ENCODE measurements around the gene OPA1.
A peak's percentile ranks its signal among the peaks of the same experiment; 100 is the strongest.
"Not testable (repeated sequence)": the region's sequence is repeated elsewhere in the genome, so short reads cannot be mapped to it uniquely, and the experiment has no call there.

OPA1 gene

DNA sequence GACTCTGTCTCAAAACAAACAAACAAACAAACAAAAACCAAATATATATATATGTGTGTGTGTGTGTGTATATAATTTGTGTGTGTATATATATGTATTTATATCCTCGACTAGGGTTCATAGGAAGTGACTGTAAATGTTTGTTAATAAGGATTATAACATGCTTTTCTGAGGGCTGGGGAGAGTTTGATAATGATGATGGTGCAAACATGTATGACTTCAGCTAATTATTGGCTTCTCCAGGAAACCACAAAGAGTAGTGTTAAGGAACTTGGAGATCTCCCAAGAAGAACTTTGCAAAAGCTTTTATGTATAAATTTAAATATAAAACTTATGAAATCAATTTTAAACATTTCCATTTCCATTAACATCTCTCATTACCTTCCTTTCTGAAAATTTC, 3.9 kb upstream of the OPA1 start:
- no peak for DNase-seq (ENCODE audit: low read depth in 2 of 2)

DNA sequence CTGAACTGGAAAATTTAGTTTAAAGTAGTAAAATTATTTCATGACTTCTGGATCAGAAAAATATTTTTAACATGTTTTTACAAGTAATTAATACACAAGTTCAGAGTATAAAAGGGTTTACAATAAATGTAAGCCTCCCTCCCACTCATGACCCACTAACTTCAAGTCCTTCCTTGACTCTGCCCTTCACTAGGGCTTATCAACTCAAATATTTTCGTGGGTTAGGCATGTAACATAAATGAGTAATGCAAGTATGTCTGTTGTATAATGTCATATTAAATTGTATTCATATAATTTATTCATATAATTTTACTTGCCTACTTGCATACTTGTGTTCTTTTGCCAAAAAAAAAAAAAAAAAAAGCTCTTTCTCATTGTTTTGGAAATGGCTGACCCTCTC, 3.4 kb upstream of the OPA1 start:
- no peak for DNase-seq (ENCODE audit: low read depth in 2 of 2)

DNA sequence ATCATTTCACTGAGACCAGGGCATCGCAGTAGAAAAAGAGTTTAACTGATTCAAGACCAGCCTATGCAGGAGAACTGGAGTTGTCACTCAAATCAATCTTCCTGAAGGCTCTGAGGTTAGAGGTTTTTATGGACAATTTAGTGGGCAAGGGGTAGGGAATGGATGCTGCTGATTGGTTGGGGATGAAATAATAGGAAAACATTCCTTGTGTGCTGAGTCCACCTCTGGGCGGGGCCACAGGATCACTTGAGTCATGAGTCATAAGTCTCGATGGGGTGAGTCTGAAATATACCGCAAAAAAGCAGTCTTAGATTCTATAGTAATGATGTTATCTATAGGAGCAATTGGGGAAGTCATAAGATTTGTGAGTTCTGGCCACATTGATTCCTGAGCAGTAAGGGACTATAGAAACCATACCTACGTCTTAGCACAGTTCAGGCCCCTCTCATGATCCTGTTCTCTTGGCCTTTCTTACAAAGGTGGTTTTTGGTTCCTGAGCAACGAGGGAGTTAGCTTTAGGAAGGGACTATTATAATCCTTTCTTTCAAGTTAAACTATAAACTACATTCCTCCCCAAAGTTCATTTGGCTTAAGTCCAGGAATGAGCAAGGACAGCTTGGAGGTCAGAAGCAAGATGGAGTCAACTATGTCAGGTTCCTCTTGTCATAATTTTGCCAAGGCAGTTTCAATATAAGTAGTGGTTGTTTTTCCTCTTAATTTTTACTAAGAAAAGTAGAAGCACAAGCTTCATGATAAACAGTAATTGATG, 2.7 kb upstream of the OPA1 start:
- no peak for DNase-seq (ENCODE audit: low read depth in 2 of 2)

DNA sequence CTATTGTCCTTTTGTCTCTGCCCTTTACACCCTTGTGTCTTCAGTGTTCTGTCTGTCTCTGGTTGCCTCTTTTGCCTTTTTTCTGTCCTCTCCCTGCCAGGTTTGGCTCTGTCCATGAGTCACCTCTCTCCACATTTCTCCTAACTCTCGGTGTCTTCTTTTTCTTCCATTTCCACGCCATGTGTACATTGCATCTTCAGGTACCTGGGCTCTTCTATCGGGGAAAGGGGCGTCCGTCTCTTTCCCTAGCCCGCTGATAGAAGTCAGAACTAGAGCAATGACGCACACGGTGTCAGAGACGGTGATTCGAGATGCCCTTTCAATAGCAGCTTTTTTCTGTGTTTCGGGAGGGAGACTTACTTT, 641 bp downstream of the OPA1 start:
- peak in 1 of 2 donors; percentile 28 for DNase-seq (ENCODE audit: low read depth in 2 of 2)

DNA sequence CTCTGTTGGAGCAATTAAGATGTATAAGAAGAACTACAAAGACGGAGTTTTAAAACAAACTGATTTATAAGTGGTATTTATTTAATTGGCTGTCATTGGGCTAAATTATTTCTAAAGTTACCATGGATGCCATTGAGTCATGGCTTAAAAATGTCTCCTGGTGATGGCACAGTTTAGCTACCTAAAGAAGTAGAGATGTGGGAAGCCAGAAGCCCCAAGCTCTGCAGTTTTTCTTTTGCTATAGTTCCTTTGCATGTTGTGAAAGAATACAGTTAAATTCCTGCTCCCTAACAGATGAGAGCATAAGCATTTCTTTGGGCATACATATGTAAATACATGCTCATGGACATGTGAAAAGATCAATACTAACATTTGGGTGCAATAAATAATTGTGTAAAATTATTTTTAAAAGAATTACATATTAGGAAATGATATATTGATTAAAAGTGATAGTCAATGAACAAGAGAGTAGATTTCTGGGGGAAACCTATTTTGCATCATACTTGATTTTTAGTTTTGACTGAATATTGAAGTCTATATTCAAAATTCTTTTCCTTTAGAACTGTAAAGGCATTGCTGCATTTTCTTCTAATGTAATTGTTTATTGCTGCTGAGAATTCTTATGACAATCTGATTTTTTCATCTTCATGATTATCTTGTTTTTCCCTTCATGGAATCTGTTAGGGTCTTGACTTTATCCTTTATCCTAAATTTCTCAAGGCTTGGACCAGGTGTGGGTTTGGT, 2.1 kb downstream of the OPA1 start:
- no peak for DNase-seq (ENCODE audit: low read depth in 2 of 2)

DNA sequence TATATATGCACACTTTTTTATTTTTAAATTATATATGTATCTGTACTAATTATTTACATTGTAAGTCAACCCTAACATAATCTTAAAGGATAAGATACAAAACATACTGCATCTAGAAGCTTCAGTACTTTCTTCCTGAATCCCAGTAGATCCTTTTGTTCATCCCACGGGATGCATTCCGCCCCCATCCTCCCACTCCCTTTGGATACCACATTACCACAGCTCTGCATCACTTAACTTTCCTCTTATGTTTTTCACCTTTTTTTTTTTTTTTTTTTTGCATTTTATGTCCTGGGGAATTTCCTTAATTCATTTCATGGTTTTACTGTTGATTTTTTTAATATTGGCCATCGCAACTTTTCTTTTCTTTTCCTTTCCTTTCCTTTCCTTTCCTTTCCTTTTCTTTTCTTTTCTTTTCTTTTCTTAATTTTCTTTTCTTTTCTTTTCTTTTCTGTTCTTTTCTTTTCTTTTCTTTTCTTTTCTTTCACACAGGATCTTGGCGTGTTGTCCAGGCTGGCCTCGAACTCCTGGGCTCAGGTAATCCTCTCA, 3.0 kb downstream of the OPA1 start:
- no peak for DNase-seq (ENCODE audit: low read depth in 2 of 2)

DNA sequence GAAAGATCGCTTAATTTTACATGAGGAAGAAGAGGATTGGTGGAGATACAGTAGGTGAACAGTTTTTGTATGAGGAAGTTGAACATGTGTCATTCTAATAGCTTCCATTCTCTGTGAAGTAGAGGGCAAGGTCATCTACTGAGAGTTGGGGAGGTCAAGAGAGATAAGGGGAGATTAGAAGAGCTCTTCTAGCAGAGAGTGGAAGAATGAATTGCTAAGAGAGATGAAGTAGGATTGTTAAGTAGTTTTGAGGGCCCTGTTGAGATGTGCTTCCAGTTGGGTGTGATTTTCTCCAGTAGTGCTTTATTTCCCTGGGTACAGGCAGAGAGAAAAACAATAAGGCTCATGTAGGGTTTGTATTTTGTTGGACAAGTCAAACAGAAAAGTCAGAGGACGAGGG, 5.2 kb downstream of the OPA1 start:
- no peak for DNase-seq (ENCODE audit: low read depth in 2 of 2)

DNA sequence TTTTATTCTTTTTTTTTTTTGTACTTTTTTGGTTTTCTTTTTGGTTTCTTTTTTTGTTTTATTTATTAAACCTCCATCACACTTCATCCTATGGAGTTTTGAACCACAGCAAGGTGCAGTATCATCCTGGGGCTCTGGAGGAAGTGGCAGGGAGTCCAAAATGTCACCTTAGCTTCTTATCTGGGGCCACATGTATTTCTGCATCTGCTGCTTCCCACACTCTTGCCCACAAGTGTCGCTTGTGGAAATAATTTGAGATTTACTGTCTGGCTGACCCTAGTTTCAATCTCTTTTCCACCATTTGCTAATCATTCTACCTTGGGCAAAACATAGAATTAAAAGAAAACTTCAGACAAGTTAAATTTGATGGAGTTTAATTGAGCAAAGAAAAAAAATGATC, 6.4 kb downstream of the OPA1 start:
- DNase-seq (ENCODE audit: low read depth in 2 of 2) = no peak

DNA sequence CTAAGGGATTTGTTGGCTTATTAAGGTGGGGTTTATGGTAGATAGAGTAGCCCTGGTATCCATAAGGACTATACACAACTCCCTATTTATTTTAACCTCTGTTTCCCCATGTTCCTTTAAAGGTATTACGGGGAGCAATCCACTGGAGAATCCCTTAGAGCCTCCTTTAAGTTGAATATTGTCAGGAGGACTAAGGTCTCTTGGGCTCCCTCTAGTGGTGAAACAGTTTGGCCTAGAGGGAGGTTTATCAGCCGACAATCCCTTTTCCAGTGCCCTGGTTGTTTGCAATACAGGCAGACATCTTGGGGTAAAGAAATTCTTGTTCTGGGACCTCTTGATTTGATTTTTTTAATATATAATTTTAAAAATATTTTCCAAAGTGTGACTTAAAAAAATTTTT, 12.9 kb downstream of the OPA1 start:
- DNase-seq (ENCODE audit: low read depth in 2 of 2) = peak in 1 of 2 donors; percentile 13

DNA sequence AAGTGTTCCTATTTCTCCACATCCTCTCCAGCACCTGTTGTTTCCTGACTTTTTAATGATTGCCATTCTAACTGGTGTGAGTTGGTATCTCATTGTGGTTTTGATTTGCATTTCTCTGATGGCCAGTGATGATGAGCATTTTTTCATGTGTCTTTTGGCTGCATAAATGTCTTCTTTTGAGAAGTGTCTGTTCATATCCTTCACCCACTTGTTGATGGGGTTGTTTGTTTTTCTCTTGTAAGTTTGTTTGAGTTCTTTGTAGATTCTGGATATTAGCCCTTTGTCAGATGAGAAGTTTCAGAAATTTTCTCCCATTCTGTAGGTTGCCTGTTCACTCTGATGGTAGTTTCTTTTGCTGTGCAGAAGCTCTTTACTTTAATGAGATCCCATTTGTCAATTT, 13.9 kb downstream of the OPA1 start:
- DNase-seq (ENCODE audit: low read depth in 2 of 2) = not testable (repeated sequence)

DNA sequence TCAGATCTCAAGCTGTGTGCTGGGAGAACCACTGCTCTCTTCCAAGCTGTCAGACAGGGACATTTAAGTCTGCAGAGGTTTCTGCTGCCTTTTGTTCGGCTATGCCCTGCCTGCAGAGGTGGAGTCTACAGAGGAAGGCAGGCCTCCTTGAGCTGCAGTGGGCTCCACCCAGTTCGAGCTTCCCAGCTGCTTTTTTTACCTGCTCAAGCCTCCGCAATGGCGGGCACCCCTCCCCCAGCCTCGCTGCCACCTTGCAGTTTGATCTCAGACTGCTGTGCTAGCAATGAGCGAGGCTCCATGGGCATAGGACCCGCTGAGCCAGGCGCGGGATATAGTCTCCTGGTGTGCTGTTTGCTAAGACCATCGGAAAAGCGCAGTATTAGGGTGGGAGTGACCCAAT, 17.5 kb downstream of the OPA1 start:
- DNase-seq (ENCODE audit: low read depth in 2 of 2) = not testable (repeated sequence)

DNA sequence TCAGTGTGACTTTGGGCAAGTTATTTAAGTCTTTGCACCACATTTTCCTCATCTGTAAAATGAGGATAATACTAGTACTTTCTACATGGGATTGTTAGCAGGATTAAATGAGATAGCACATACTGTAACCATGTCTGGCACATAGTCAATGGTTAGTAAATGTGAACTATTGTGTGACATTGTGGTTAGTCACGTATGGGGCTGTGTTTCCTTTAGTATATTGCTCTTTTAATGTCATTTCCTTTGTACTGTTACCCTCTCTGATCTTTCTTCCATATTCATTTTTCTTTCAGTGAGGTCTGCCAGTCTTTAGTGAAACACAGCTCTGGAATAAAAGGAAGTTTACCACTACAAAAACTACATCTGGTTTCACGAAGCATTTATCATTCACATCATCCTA, 21.4 kb downstream of the OPA1 start:
- no peak for DNase-seq (ENCODE audit: low read depth in 2 of 2)

DNA sequence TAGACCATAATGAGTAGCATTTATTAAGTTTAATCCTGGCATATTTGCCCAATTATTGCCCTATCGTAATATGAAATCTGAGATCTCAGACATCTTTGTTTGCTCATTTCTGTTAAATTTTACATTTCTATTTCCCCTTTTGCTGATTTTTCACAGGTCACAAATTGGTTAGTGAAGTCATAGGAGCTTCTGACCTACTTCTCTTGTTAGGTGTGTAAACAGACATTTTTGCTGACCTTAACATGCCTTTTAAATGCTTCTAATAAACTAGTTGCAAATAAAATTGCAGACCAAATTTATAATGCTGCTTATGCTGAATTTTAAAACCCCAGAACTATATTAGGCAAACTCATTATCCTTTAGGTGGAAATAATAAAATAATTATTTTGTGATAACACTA, 24.6 kb downstream of the OPA1 start:
- DNase-seq (ENCODE audit: low read depth in 2 of 2) = no peak

DNA sequence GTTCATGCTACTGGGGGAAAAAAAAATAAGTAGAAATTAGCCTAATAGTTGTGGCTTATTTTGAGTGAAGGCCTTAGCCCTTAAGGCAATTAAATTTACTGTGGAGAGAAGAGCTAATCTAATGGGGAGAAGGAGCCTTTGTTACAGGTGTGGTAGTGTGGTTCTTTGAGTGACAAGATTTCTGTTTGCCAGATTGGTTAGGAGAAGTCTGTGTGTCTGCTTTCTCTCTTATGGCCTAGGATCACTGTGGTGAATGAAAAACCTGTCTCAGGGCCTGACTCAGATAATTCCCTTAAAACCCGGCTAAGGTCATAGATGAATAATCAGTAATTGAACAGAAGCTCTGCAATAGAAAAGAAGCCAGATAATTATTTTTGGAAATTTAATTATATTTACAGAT, 27.0 kb downstream of the OPA1 start:
- DNase-seq (ENCODE audit: low read depth in 2 of 2) = no peak

DNA sequence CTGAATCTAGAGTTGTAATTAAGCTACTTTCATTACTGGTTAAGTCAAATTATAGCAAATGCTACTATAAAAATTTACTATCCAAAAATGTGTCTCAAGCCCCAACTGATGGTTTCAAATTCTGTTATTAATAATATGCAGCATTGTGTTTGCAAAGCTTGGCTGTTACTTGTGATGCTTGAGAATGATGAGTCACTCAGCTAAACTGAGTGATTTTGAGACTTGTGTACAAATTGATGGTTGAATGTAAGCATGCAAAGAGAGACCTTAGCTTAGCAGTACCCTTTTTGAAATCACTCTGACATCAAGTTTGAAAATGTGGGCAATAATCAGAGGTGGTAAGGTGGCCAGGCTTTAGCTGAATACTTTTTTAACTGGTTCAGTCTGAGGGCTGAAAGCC, 27.6 kb downstream of the OPA1 start:
- DNase-seq (ENCODE audit: low read depth in 2 of 2) = no peak

DNA sequence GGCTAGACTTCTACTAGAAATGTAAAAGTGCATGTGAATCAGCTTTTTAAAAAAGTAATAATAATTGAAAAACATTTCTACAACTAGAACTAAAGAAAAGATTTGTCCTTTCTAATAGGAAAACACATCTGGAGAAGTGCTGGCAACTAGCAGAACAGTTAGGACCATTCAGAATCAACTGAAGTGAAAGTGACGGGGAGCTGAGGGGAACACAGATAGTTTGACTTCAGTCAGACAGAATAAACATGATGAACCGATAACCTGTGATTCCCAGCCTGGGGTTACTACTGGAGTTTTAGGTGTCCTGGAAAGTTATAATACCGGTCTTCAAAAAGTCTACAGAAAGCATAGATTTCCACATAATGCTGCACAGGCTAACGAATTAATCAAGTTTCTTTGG, 28.1 kb downstream of the OPA1 start:
- no peak for DNase-seq (ENCODE audit: low read depth in 2 of 2)

DNA sequence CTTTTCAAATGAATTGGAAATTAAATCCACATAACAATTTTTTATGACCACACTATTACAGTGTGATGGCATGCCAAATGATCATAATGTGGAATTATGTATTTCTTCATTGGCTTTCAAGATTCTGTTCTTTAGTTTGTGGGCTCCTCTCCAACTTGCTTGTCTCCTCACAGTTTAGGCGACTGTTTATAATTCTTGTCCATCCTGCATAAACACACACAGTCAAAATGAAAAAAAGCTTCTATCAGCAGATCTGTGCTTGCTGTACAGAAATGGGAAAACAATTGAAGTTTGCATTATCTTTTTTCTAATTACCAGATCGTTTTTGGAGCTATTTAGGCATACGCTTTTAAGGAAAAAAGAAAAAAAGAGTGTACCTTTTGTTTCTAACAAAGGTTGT, 37.0 kb downstream of the OPA1 start:
- no peak for DNase-seq (ENCODE audit: low read depth in 2 of 2)

DNA sequence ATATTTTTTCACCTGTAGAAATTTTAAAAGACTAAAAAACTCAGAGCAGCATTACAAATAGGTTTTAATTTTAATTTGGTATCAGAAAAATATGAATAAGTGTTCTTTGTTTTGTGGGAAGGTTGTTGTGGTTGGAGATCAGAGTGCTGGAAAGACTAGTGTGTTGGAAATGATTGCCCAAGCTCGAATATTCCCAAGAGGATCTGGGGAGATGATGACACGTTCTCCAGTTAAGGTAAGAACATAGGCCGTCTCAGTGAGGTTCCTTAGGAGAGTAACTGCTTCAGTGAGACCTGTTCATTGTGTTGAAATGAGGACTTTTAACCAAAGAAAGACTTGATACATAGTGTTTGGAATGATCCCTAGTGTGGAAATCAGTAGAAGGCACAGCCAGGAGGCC, 44.8 kb downstream of the OPA1 start:
- no peak for DNase-seq (ENCODE audit: low read depth in 2 of 2)

DNA sequence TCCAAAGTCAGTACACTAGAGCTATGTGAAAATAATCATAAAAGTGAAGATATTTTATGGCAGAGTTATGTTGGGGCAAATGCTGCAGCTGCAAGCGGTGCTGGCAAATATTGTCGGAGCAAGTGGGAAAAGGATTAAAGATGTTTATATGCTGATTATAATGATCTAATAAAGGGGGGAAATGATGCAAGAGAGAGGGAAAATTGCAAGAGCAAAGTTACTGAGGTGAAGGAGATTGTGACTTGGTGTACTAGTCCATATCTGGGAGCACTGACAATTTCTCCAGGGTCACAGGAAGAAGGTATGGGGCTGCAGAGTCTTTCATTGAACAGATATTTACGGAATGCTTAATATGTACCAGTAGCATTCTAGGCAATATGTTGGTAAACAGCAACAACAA, 45.8 kb downstream of the OPA1 start:
- no peak for DNase-seq (ENCODE audit: low read depth in 2 of 2)

DNA sequence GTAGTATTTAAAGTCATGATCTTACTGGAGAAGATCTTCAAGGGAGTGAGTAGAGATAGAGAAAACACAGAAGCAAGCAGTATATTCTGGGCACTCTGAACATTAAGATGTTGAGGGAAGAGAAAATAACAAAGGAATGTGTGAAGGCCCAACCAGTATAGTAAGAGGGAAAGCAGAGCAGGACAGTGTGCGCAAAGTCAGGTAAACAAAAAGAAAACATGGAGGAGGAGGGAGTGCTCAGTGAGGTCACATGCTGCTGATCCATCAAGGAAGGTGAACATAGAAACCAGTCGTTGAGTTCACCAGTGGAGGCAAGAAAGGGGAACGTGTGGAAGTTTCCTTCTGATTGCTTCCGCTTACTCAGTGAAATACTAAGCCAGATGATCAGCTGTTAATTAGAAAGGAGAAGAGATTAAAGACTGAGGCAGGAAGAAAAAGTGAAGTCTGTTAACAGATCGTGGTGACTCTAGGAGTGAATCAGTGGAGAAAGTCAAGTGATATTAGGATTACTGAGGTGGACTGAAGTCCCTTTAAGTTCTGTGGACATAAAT, 47.2 kb downstream of the OPA1 start:
- DNase-seq (ENCODE audit: low read depth in 2 of 2) = no peak

DNA sequence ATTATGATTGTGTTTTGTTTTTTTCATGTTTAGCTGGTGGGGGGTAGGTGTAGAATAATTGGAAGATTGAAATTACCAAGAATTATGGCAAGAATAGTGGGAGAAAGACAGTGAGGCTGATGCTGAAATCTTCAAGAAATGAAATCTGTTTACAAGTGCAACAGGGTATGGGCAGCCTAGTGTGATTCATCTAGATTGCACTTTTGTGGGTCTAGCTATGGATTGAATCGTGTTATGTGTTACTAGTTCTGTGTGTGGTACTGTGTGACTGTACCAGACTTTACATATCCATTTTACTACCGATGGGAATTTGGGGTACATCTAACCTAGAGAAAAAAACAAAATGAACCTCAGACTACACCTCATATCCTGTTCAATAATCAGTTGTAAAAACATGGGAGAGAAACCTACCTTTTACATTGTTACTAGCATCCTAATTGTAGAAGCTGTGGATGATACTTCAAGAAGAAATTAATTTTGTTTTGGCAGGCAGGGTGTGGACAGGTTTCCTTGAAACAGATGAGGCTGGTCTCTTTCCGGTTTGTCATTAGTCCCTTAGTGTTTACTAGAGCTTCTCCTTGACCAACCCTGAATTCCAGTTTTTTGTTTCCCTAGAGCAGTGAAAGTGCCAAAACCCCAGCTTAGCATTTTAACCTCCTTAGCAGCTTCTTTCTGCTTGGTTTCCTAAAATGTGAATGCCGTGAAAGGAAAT, 47.9 kb downstream of the OPA1 start:
- DNase-seq (ENCODE audit: low read depth in 2 of 2) = no peak

DNA sequence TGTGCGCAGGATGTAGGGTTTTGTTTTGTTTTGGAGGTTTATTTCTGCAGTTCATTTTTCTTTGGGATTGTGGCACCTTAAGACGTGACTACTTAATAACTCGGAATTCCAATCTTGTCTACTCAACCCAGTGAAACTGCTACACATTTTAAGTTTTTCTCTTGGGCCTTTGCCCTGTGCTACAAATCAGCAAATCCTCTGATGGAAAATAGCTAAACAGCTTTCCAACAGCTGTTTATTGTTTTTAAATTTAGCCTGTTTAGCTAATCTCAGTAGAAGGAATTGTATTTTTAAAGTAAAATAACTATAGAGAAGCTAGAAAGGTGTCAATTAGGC, 48.4 kb downstream of the OPA1 start:
- no peak for DNase-seq (ENCODE audit: low read depth in 2 of 2)

DNA sequence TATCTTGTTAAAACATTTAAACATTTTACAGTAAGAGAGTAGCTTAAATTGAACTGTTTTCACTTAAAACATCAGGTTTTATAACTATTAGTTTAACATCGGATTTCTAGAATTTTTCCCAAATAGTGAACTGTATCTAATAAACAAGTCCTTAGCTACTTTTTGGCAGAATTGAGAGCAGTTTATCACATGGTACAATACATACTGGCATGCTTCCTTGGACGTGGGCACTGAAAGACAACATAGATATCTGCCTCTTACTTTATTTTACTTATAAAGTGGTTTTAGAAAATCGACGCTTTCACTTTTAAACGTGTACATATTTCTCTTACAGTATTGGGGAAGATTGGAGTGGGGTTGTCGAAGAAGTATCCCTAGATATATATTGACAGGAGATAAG, 52.8 kb downstream of the OPA1 start:
- DNase-seq (ENCODE audit: low read depth in 2 of 2) = no peak
